LHCN-M2 (cell line): ENCODE measurements around the gene NTRK1. TPM values are rescaled to one million over a fixed set of nuclear protein-coding genes. Genes with fewer than 3 reads are reported as not detected.
A peak's percentile ranks its signal among the peaks of the same experiment; 100 is the strongest.

Source experiments
- DNase-seq: peaks from one replicate; pipeline ENCODE4 v3.0.0-alpha.2; 2012; ENCODE audit warnings: low read depth
- total RNA-seq: library from RNA; depleted of rRNA; stranded (reverse); fragments of >200 nt; gene quantifications from 2 replicates; pipeline ENCODE4 v1.2.3, GENCODE V29; 2014

Gene NTRK1
- total RNA-seq, 1 experiment from 2014 or later, result not detected

DNA sequence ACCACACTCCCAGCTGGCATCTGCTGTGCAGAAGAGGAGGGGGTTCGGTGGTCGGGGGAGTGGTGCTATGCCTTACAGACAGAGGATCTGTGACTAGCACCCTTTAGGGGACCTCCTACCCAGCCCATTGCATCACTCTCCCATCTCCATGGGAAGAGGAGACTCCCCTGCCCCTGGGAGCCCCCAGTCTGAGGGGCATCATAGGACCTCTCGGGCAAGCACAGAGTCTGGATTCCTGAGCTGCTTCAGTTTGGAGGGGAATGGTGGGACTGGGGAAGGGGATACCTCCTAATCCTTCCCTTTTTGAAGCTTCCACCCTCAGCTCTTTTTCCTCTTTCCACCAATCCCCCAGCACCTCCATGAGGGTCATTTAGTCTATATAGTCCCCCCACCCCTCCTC is 3.1 kb upstream of the NTRK1 start:
- DNase-seq, result no peak

DNA sequence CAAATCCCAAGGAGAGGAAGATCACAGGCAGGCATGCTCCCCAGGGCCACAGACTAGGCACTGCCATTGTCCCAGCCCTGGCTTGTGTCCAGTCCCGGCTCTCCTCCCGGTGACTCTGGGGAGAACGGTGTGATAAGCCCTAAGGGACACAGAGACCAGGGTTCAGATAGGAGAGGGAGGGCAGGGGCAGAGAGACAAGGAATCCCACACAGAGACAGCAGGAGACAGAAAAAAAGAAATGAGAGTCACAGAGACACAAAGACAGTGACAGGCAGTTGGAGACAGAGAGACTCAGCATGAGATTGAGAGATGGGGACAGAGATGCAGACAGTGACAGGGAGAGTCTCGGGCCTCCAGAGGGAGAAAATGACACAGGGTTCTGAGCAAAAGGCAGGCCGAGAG is 2.1 kb upstream of the NTRK1 start:
- DNase-seq, result no peak

DNA sequence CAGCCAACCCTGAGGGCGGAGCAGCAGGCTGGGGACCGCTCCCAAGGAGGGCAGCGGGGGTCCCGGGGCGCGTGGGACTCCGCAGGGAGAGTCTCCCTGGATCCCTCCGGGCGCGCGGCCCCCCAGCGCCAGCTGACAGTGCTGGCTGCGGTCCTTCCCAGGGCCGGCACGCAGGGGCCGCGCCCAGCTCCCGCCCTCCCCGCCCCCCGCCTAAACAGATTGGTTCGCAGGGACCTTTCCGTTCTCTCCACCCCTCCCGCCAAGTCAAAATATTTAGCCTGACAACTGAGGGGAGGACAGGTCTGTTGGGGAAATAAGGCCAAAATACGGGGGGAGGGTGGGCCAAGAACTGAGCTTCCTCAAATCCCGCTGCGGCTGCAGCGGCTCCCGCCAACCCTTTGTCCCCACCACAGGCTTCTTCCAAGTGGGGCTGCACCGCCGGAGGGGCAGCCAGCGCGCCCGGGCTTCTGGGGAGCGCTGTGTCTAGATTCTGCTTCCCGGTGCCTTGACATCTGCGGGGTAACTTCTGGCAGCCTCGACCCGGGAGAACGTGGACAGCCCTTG is 1.6 kb upstream of the NTRK1 start, which contains the start of gene INSRR:
TSS of gene INSRR (minus strand) at position 159 of the 564 bp plus-strand sequence. CDS start 496 bp downstream, outside the sequence.
- DNase-seq, result no peak

DNA sequence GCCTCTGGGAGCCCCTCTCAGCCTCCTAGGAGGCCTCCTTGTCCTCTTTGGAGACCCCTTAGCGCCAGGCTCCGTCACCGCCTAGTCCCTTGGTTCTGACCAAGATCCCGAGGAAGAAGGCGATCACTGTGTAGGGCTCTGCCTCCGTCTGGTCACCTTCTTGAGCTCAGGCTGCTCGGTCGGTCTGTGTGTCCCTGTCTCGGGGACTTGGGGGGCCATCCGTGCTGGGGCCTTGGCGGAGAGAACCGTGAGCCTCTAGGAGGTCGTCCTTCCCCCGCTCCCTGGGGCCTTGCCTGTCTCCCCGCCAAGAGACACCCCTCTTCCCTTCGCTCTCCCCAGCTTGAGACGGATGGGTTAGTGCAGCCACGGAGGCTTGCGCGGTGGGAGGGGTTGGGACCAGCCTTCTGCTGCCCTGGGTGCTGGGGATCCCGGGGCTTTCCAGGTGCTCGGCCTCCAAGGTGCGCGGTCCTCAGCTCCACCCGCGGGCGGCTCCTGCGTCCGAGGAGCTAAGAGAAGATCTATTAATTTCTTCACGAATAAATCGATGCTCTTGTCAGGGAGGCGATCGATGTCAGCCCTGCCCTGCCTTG is 1.0 kb upstream of the NTRK1 start:
- no peak for DNase-seq

DNA sequence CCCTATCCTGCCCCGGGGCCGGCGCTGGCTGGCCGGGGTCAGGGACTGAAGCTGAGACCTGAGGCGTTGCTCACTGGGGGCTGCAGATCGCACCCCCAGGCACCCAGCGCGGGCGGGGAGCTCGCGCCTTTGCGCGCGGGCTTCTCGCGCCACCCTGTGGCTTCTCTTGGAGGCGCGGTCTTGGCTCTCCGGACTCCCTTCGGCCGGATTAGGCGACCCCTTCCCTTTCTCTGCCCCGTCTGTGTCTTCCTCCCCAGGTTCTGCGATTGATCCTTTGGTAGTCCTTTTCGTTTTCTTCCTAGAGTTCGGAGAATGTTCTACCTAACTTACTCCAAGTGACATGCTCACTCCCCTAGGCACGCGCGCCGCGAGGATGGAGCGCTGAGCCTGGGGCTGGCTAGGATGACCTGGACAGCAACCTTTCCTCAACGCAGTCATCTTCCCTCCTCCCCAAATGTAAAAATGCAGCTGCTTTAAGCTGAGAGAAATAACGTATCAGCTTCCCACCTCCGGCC is 495 bp upstream of the NTRK1 start:
- DNase-seq, result peak; percentile 19

DNA sequence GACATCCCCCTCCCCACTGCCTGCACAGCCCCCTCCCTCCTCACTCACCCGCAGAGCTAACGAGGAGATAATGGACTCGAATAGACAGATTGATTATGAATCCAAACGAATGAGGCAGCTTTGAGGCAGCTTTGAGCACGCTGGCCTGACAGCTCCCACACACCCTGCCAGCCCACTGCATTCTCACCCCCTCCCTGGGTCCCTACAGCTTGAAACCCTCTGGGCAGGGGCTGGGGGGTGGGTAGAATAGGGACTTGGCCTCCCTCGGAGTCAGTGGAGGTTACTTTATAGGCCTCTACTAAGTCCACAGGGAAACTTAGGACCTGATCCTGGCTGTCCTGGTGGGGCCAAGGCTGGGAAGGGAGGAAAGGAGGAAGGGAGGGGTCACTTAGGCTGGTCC is 1.9 kb downstream of the NTRK1 start:
- DNase-seq, result no peak

DNA sequence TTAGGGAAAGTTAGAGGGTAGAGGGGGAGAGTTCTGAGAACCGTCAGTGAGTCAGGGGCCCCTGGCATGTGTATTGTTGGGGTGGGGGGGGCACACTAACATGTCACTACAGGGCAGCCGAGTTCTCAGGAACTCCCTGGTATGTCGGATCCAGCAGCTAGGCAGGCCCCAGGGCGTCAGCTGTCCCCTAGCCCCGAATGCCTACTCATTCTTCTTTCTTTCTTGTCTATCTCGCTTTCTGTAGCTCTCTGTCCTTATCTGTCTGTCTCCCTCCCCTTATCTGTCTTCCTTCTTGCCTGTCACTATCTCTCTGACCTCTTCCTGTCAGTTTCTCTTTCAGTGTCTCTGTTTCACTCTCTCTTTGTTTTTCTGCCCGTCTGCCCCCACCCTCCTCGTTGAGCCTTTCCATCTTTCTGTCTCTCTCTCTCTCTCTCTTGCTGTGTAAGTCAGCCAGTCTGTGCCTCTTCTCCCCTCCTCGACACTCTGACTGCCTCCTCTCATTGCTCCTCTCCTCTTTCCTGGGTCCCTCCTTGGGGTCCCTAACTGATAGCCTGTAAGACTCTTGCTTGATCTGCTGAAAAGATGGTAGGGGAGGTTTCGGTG is 2.4 kb downstream of the NTRK1 start:
- DNase-seq, result no peak

DNA sequence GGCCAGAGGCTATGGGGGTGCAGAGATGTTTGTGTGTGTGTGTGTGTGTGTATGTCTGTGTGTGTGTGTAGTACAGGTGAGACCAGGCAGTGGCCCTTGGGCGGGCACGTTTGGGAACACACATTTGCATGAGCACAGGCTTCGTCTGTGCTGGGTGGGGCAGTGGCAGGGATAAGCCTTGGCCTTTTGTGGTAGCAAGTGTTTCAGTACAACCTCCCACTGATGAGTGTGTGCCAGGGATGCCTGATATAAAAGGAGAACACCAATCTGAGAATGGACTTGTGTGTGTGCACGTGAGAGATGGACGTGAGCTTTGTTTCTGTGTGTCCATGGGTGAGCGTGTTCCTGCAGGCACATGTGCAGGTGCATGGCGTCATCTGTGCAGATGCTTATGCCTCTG is 3.0 kb downstream of the NTRK1 start:
- no peak for DNase-seq

DNA sequence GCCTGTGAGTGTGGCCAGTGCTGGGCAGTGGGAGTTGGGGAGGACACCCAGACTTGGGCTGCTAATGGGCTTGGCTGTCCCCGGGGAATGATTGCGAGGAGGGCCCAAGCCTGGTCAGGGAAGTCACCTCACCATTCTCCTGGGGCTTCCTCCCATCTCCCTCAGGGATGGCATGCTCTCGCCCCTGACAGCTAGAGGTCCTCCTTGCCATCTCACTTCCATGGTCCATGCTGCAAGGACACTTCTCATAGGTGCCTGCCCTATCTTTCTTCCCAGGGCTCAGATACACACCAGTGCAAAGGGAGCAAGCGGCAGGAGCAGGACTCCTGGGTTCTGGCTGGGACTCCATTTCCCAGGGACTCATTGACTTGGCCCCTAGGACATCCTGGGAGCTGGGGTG is 4.1 kb downstream of the NTRK1 start:
- DNase-seq, result no peak

DNA sequence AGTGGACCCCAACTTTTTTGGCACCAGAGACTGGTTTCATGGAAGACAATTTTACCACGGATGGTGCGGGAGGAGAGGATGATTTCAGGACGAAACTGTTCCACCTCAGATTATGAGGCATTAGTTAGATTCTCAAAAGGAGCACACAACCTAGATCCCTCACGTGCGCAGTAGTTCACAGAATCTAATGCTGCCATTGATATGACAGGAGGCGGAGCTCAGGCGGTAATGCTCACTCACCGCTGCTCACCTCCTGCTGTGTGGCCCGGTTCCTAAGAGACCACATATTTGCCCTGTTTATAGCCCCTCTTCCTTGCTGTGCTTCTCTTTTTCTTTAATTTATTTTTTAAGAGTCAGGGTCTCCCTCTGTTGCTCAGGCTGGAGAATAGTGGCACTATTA is 4.6 kb downstream of the NTRK1 start:
- no peak for DNase-seq

DNA sequence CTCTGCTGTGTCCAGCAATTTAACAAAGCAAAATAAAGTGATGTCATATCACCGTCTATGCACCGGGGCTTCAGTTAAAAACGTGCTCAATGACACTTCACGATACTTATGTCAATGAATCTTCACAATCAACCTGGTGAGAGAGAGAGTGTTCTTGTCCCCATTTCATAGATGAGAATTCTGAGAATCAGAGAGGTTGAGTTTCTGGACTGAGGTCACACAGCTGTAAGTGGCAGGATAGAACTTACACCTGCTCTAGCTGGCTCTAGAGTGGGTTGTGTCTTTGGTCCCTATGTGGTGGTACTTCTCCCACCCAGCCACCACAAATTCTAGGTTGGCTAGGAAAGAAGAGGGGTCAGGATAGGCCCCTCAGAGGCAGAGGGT is 5.2 kb downstream of the NTRK1 start:
- DNase-seq, result no peak

DNA sequence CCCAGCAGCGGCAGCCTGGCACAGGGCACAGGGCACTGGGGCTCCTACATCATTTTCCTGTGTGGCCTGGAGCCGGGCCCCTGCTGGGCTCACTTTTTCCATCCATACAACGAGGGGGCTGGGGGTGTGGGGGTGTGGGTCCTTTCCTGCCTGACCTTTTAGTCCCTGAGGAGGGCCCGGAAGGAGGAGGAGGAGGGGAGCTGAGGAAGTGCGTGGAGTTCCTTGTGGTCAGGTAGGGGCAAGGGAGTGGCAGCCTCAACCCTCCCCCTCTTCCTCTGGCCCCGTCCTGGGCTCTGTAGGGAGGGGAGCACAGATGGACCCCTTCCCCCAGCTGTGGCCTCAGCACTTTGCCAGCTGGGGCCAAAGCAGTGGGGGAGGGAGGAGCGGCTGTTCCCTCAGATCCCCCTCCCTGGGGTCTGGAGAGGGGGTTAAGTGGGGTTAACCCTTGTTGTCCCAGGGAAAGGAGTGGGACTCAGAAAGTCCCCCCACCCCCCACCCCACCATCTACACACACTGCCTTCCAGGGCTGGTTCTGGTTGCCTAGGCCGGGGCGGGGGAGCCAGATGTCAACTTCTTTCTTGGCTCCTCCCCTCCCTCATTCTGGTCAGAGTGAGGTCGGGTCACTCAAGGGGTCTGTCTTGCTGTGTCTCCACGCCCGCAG is 5.7 kb downstream of the NTRK1 start:
- no peak for DNase-seq

DNA sequence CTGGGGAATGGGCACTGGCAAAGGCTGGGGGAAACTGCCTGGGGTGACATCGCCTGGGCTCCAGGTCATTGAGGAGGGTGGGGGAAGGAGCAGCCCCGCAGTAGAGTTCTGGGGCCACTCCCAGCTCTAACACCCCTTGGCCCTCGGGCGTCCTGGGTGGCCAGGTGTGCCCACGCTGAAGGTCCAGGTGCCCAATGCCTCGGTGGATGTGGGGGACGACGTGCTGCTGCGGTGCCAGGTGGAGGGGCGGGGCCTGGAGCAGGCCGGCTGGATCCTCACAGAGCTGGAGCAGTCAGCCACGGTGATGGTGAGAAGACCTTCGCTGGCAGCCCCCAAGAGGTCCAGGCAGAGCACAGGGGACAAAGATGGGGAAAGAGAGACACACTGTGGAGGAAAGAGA is 7.7 kb downstream of the NTRK1 start:
- DNase-seq, result no peak

DNA sequence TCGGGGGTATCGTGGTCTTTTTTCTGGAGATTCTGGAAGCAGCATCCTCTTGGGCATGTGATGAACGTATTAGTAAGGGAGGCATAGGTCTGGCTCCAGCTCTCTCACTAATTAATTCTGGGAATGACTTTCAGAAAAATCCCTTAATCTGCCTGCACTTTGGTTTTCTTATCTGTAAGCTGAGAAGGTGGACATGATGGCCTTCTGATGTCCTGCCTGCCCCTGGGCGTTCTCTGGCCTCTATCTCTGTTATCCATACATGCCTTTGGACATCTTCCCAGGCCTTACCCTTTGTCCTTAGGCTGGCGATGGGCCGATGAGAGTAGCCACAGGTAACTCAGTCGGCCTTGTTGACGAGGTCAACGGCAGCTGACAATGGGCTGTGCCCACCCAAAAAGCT is 8.8 kb downstream of the NTRK1 start:
- no peak for DNase-seq

DNA sequence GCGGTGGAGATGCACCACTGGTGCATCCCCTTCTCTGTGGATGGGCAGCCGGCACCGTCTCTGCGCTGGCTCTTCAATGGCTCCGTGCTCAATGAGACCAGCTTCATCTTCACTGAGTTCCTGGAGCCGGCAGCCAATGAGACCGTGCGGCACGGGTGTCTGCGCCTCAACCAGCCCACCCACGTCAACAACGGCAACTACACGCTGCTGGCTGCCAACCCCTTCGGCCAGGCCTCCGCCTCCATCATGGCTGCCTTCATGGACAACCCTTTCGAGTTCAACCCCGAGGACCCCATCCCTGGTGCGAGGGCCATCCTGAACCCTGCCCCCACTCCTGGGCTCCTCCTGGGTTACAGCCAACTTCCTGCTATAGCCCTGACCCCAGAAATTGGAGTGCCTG is 13.0 kb downstream of the NTRK1 start:
- no peak for DNase-seq

DNA sequence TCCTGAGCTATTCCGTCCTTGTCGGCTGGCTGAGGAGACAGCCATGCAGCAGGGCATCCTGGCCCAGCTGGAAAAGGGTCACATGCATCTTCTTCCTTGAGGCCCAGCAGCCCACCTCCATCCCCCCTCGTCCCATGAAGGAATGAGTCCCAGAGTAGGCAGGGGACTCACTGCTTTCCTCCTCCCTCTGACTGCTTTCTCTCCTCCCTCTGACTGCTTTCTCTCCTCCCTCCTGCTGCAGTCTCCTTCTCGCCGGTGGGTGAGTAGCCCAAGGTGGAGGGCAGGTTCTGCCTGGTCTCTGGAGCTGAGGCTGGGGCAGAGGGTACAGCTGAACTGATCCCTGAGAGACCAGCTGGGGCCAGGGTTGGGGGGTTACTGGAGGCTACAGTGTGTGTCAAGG is 13.5 kb downstream of the NTRK1 start:
- no peak for DNase-seq

DNA sequence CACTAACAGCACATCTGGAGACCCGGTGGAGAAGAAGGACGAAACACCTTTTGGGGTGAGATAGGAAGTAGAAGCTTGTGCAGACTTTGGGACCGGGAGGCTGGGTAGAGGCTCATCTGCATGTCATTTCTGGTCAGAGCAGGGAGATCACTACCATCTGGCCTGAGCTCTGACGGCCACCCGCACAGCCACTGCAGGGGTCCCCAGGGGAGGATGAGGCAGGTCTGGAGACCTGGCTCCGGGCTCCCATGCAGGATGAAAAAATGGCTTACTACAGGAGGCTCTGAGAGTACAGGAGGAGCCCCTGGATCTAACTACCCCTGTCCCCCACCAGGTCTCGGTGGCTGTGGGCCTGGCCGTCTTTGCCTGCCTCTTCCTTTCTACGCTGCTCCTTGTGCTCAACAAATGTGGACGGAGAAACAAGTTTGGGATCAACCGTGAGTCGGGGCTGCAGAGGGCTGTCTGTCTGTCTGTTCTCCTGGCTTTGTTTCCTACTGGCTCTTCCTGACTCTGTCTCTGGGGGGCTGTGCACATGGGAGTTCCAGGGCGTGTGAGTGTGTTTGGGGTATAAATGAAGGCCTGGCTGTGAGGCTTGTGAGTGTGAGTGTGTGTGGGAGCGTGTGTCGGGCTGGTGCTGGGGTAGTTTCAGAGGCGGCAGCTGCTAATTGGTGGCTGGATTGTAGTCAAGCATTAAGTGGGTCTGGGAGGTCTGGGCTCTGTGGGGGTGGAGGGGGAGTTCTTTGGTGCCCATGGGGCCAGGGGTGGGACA is 14.1 kb downstream of the NTRK1 start:
- no peak for DNase-seq

DNA sequence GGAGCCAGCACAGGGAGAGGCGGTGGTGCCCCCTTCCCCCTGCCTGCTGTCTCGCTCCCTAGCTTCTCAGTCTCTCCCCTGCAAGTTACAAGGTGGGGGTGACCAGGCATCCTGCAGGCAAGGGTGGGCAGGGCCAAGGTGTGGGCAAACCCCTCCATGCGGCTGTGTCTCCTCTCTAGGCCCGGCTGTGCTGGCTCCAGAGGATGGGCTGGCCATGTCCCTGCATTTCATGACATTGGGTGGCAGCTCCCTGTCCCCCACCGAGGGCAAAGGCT is 14.6 kb downstream of the NTRK1 start:
- DNase-seq, result no peak

DNA sequence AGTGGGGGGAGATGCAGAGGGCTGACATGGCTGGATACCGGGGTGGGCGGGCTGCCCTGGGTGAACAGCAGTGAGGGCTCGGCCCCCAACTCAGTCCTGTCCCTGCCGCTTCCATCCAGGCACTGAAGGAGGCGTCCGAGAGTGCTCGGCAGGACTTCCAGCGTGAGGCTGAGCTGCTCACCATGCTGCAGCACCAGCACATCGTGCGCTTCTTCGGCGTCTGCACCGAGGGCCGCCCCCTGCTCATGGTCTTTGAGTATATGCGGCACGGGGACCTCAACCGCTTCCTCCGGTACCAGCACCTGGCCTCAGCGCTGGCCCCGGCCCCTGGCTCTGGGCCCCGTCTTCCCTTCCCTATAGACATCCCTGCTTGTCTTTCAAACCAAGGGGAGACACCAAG is 15.6 kb downstream of the NTRK1 start:
- no peak for DNase-seq

DNA sequence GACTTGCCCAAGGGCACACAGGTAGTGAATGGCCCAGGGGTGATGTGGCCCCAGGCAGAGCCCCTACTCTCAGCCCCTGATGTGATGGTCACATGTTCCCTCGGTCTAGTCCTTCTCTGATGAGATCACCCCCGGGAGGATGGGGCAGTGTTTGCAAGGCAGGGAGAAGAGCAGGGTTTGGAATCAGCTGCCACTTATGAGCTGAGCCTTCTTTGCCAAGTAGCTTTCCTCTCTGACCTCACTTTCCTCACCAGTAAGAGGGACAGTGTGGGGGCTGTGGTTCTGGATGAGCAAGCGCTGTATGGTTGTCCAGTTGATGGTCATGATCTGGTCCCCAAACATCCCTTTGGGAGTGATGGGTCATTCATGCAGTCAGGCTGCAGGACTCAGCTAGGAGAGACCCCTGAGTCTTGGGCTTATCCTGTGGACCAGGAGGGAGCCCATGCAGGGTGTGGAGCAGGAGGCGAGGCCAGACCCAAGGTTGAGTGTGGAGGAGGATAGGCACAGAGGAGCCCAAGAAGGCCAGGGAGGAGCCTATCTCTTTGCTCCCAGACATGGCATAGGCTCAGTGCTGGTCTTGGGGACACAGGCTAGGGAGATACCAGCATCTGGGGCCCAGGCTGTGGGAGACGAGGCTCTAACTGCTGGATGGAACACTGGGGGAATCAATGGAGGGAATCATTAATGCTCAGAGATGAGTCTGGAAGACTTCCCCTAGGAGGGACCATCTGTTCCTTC is 16.9 kb downstream of the NTRK1 start:
- DNase-seq, result no peak

DNA sequence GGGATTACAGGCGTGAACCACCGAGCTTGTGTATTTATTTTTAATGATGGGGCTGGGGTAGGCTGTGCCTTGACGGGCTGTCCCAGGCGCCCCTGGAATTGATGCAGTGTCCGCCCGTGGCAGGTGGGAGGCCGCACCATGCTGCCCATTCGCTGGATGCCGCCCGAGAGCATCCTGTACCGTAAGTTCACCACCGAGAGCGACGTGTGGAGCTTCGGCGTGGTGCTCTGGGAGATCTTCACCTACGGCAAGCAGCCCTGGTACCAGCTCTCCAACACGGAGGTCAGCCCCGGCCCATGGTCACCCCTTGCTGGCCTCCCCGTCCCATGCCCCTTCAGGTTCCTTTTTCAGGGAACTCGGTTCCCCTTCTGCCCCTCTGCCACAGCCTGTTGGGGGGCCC is 19.2 kb downstream of the NTRK1 start:
- DNase-seq, result no peak

DNA sequence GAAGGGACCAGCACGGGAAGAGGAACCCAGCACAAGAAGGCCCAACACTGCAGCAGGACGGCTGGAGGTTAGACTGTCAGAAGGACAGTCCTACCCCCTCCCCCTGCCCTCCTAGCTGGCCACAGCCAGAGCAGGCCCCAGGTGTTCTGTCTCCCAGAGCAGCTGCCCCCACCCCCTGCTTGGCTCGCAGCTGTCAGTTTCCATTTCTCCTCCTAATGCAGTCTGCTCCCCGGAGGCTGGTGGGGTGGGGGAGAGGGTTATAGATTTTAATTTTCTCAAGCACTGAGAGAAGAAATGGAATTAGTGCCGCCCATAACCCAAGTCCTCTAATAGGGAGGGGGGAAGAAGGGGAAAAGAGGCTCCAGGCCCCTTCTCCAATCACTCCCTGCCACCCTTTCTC is 19.8 kb downstream of the NTRK1 start:
- no peak for DNase-seq
